Measurements from ENCODE around the gene TSPAN9. TPM values are rescaled to one million over a fixed set of nuclear protein-coding genes. Genes with fewer than 3 reads are reported as not detected.

TSPAN9 gene
- total RNA-seq, 1 donor from 2014 or later: 114 TPM

- no peak overlapping the region for H3K4me3 Mint-ChIP-seq (ENCODE audit: unreplicated experiment)
- no peak overlapping the region for H3K27ac Mint-ChIP-seq (ENCODE audit: unreplicated experiment)
- H3K9me3 Mint-ChIP-seq (ENCODE audit: unreplicated experiment): no peaks in the 10 kb centered on the region
- TF ChIP-seq CTCF (IDR thresholded peaks at IDR 0.05): no peak
- H3K27me3 Mint-ChIP-seq (ENCODE audit: unreplicated experiment): no peaks in the 10 kb centered on the region
- peaks cover 3% of the 10 kb centered on the region for H3K36me3 Mint-ChIP-seq (ENCODE audit: unreplicated experiment)
- no peak for DNase-seq (ENCODE audit: extremely low spot score, unreplicated experiment)
- peaks cover 40% of the 10 kb centered on the region for H3K4me1 Mint-ChIP-seq (ENCODE audit: unreplicated experiment)
Measured at GRCh38 chr12:3173008-3173553, 95.9 kb downstream of the TSPAN9 start.

GRCh38 chr12:3173912-3174311, 96.7 kb downstream of the TSPAN9 start:
- DNase-seq (ENCODE audit: extremely low spot score, unreplicated experiment): no peak
- no peak for TF ChIP-seq CTCF (IDR thresholded peaks at IDR 0.05)
- Mint-ChIP-seq H3K9me3 (ENCODE audit: unreplicated experiment) (no peaks in the 10 kb centered on the region), H3K4me3 (ENCODE audit: unreplicated experiment) (no peak overlapping the region), H3K27ac (ENCODE audit: unreplicated experiment) (no peak overlapping the region), H3K36me3 (ENCODE audit: unreplicated experiment) (peaks cover 2% of the 10 kb centered on the region), H3K27me3 (ENCODE audit: unreplicated experiment) (no peaks in the 10 kb centered on the region), H3K4me1 (ENCODE audit: unreplicated experiment) (peaks cover 37% of the 10 kb centered on the region)

- no peak for DNase-seq (ENCODE audit: extremely low spot score, unreplicated experiment)
- no peak for TF ChIP-seq CTCF (IDR thresholded peaks at IDR 0.05)
- Mint-ChIP-seq H3K36me3 (ENCODE audit: unreplicated experiment) (peaks cover 2% of the 10 kb centered on the region), H3K4me1 (ENCODE audit: unreplicated experiment) (peaks cover 29% of the 10 kb centered on the region), H3K9me3 (ENCODE audit: unreplicated experiment) (no peaks in the 10 kb centered on the region), H3K27me3 (ENCODE audit: unreplicated experiment) (no peaks in the 10 kb centered on the region), H3K4me3 (ENCODE audit: unreplicated experiment) (no peak overlapping the region), H3K27ac (ENCODE audit: unreplicated experiment) (no peak overlapping the region)
Measured at GRCh38 chr12:3175238-3175637, 98.1 kb downstream of the TSPAN9 start.

GRCh38 chr12:3176754-3177153, 99.6 kb downstream of the TSPAN9 start:
- DNase-seq (ENCODE audit: extremely low spot score, unreplicated experiment): no peak
- no peaks in the 10 kb centered on the region for H3K27me3 Mint-ChIP-seq (ENCODE audit: unreplicated experiment)
- H3K36me3 Mint-ChIP-seq (ENCODE audit: unreplicated experiment): peaks cover 5% of the 10 kb centered on the region
- H3K9me3 Mint-ChIP-seq (ENCODE audit: unreplicated experiment): no peaks in the 10 kb centered on the region
- no peak for TF ChIP-seq CTCF (IDR thresholded peaks at IDR 0.05)
- no peak overlapping the region for H3K4me3 Mint-ChIP-seq (ENCODE audit: unreplicated experiment)
- no peak overlapping the region for H3K27ac Mint-ChIP-seq (ENCODE audit: unreplicated experiment)
- H3K4me1 Mint-ChIP-seq (ENCODE audit: unreplicated experiment): peaks cover 15% of the 10 kb centered on the region

GRCh38 chr12:3177778-3178425, 100.7 kb downstream of the TSPAN9 start:
- no peak overlapping the region for H3K4me3 Mint-ChIP-seq (ENCODE audit: unreplicated experiment)
- H3K9me3 Mint-ChIP-seq (ENCODE audit: unreplicated experiment): no peaks in the 10 kb centered on the region
- no peak for DNase-seq (ENCODE audit: extremely low spot score, unreplicated experiment)
- H3K27ac Mint-ChIP-seq (ENCODE audit: unreplicated experiment): no peak overlapping the region
- peaks cover 12% of the 10 kb centered on the region for H3K4me1 Mint-ChIP-seq (ENCODE audit: unreplicated experiment)
- no peaks in the 10 kb centered on the region for H3K27me3 Mint-ChIP-seq (ENCODE audit: unreplicated experiment)
- peaks cover 10% of the 10 kb centered on the region for H3K36me3 Mint-ChIP-seq (ENCODE audit: unreplicated experiment)
- no peak for TF ChIP-seq CTCF (IDR thresholded peaks at IDR 0.05)
